ENCODE data around the gene ART1.
"Not testable (repeated sequence)": the region's sequence is repeated elsewhere in the genome, so short reads cannot be mapped to it uniquely, and the experiment has no call there.

The ART1 gene

GRCh38 chr11:3644817-3645235 lies at the start of gene ART1:
Gene ART1 (plus strand): TSS chr11:3645128. CDS start chr11:3659214, 14,086 bp downstream.
- DNase-seq = no peak

GRCh38 chr11:3597743-3598142 lies 47.2 kb upstream of the ART1 start:
- DNase-seq = not testable (repeated sequence)

DNA sequence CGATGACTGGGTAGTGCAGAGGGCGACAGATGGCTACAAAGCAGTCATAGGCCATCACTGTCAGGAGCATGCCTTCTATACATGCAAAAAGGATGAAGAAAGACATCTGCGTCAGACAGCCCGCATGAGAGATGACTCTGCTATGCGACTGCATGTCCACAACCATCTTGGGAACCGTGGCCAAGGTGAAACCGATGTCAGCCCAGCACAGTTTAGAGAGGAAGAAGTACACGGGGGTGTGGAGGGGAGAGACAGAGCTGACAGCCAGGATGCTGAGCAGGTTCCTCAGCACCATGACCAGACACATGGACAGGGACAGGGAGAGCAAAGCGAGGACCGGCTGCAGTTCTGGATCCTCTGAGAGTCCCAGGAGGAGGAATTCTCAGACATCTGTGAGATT lies 44.7 kb upstream of the ART1 start:
- not testable (repeated sequence) for DNase-seq

- no peak for DNase-seq
Observed at GRCh38 chr11:3604167-3604566, 40.8 kb upstream of the ART1 start.

DNA sequence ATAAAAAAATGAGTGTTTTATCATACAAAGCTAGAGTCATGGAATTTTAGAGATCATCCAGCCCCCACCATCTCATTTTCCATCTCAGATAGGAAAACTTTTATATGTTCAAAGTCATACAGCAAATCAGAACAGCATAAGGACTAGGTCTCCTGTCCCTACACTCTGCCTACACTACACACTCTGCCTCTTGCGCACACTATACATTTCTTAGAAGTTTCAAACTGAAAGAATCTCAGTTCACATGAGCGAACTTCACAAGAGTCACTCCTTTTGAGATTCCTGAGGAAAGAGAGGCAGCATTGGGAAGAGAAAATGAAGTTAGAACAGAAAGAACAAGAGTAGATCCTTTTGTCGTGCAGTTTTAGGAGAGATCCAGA lies 39.7 kb upstream of the ART1 start:
- DNase-seq = no peak

- no peak for DNase-seq
Observed at GRCh38 chr11:3605771-3606203, 39.1 kb upstream of the ART1 start.

DNA sequence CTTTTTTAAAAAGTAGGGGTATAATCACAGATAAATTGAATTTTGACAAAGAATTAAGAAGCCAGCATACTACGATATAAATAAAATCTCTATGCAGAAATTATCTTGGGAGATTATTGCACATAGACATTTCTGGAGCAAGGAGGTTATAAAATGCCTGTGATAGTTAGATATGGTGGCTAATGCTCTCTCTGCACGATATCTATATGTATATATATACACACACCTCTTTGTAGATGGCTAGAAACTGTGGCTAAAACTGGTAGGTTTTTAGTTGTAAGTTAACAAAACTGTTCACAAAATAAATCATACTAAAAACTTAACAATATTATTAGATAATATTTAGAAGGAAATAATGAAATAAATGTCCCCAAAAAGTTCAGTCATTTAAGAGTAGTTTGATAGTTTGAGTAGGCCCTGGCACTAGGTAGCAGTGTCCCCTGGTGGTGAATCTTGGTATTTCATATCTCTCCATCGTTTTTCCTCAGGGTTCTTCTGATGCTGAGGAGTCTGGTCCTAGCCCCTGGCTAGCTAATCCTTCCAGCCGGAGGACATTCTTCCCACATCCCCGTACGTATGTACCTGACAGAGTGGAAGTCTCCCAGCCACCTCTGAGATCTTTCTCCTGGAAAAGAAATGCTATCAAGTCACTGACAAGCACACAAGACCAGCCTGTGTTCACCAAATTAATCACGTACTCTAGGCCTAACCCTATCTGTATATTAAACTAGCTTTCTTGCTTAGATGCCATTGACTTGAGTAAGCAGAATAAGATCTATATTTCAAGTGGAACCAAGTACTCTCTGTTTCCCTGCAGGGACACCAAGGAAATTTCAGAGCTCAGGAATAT lies 35.3 kb upstream of the ART1 start:
- peak in 1 of 58 donors; percentile 1 for DNase-seq

DNA sequence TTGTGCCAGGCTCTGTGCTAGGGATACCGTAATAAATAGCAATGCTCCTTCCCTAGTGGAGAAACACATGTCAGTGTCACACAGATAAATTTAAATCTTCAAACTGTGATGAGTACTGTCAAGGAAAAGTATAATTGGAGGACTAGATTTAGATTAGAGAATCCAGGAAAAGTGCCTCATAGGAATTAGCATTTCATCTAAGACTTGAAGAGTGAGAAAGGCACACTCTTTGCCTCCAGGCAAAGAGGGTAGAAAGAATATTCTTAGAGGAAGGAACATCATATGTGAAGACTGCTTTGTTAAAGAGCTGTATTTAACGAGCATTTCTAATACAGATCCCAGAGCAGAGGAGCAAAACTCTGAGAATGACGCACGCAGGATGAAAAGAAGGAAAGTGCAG lies 34.1 kb upstream of the ART1 start:
- DNase-seq = no peak

GRCh38 chr11:3611976-3612678 lies 32.8 kb upstream of the ART1 start:
- DNase-seq = no peak

GRCh38 chr11:3613998-3614741 lies 30.8 kb upstream of the ART1 start:
- no peak for DNase-seq

DNA sequence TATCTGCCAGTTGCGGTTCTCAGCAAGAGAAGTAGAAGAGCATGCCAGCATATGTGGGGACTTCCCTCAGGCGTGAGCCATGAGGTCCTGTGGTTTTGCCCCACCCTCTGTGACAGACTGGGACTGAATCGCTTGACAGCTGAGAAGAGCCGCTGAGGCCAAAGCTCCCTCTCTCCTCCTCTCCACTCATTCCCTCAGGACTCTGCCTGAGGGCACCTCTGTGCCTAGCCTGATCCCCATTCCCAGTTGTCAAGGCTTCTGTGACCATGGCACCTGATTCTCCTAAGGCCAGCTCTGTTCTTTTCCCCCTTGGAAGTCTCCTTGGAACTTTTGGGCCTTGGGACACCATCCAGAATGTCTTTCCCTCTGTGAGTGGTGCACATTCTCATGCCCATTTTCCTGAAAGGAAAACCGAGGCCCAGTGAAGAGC lies 30.2 kb upstream of the ART1 start:
- DNase-seq = peak in 1 of 58 donors; percentile 2

DNA sequence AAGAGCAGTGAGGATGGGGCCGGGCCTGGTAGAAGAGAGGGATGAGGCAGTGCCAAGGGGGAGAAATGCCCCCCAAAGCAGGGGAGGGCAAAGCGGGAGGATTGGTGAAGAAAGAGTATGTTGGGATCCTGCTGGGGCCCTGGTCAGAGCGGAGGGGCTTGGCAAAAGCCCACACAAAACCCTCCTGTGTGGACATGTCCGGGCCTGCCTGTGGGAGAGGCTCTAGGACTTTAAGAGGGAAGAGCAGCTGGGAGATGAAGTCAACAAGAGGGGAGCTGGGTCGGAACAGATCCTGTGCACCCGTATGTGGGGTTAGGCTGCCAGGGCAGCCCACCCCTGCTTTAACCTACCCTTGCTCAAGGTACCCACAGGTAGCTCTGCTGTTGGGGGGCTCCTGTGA lies 28.9 kb upstream of the ART1 start:
- DNase-seq = no peak

DNA sequence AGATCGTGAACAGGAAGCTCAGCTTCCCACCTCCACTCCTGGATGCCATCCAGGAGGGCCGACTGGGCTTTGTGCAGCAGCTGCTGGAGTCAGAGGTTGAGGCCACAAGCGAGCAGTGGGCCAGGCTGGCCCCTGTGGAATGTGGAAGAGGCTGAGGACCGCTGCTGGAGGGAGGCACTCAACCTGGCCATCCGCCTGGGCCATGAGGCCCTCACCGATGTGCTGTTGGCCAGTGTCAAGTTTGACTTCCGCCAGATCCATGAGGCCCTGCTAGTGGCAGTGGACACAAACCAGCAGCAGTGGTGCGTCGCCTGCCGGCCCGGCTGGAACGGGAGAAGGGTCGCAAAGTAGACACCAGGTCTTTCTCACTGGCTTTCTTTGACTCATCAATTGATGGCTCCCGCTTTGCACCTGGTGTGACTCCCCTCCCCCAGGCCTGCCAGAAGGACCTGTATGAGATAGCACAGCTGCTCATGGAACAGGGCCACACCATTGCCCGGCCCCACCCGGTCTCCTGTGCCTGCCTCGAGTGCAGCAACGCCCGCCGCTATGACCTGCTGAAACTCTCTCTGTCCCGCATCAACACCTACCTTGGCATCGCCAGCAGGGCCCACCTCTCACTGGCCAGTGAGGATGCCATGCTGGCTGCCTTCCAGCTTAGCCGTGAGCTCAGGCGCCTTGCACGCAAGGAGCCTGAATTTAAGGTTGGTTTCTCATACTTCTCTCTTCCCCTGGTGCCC lies 28.0 kb upstream of the ART1 start:
- no peak for DNase-seq

GRCh38 chr11:3617990-3618389 lies 26.9 kb upstream of the ART1 start:
- DNase-seq = no peak

GRCh38 chr11:3622521-3622920 lies 22.4 kb upstream of the ART1 start:
- DNase-seq = no peak

DNA sequence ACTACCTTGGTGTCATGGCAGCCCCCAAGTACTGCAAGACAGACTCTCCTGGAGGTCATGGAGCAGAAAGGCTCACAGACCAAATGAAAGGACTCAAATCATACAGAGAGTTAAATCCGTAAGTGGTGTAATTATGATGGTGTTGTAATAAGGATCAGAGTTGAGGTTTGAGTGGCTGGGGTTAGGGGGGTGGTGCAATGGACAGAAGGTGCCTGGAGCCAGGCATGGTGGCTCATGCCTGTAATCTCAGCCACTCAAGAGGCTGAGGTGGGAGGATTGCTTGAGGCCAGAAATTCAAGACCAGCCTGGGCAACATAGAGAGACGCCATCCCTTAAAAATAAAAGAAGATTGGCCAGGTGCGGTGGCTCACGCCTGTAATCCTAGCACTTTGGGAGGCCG lies 21.8 kb upstream of the ART1 start:
- DNase-seq = no peak

DNA sequence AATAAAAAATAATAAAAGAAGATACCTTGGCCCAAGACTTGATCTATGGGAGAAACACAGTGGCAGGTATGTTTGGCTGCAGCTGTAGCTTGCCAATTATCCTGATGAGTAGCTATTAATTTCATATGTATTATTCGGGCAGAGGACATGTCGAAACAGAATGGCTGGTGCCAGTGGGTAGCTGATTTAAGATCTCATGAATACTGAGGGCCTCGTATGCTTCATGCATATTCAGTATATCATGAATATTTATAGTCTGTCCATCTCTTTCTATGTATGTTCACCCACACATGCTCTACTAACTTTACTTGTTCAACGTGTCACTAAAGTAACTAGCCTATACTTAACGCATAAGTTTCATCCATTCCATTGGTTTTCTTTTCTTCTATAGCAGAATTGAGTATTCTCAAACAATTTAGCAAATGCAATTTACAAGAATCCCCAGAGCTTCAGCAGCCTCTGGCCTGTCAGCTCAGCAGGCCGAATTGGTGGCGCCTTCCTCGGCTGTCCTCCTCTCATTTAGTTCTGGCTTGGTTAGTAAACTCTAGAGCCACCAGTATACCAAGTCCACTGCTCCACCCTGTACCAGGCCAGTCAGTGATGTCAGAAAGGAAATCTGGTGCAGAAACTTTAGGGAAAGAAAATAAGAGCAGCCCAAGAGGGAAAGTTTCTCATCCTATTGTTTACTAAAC lies 21.0 kb upstream of the ART1 start:
- no peak for DNase-seq

DNA sequence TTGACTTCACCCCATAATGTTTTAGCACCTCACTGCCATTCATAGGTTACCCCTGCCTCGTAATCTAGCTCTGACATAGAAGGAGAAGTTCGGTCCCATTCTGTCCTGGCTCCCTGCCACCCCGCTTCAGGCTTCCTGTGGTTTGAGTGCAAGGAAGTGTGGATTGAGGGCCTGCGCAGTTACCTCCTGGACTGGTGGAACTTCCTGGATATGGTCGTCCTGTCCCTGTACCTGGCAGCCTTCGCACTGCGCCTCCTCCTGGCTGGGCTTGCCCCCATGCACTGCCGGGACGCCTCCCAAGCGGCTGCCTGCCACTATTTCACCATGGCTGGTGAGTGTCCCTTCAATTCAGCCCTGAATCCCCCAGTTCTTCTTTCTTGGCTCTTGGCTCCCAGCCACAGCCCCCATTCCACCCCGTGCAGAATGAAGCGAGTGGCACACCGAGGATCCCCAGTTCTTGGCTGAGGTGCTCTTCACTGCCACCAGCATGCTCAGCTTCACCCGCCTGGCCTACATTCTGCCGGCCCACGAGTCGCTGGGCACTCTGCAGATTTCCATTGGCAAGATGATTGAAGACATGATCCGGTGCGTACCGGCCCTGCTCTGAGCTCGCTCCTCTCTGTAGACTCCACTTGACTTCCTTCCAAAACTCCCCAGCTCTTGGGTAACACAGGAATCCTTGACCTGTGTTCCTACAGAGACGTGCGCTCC lies 18.5 kb upstream of the ART1 start:
- DNase-seq = peak in 16 of 58 donors; percentile 2 to 42 (median 16)

- DNase-seq = no peak
Observed at GRCh38 chr11:3627291-3627690, 17.6 kb upstream of the ART1 start.

DNA sequence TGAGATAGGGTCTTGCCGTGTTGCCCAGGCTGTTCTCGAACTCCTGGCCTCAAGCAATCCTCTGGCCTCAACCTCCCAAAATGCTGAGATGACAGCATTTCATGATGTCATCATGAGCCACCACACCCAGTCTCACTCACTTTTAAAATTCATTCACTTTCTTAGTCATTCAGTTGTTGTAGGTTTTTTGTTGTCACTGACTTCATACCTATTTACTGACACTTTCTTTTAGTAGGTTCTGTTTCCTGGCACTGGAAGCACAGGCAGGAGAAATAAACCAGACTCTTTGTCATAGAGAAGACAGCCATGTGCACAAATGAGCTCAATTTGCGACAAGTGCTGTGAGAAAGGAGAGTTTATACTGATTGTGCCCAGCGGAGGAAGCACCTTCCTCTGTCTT lies 13.6 kb upstream of the ART1 start:
- DNase-seq = no peak

Measured in anterior cingulate cortex (tissue), 58 donors.